ENCODE measurements around the gene TEX2. TPM values are rescaled to one million over a fixed set of nuclear protein-coding genes. Genes with fewer than 3 reads are reported as not detected.
A peak's percentile ranks its signal among the peaks of the same experiment; 100 is the strongest.
"Not testable (repeated sequence)": the region's sequence is repeated elsewhere in the genome, so short reads cannot be mapped to it uniquely, and the experiment has no call there.

The TEX2 gene
- total RNA-seq, 1 experiment from 2014 or later: 8.5 TPM

GRCh38 chr17:64196601-64197000 is 66.5 kb downstream of the TEX2 start:
- DNase-seq (ENCODE audit: low read depth): no peak
- in situ Hi-C loops (cut with HindIII; ENCODE audit: low pct_unique_long_range_greater_than_20kb, low sequenced_read_pairs): no loop called here

DNA sequence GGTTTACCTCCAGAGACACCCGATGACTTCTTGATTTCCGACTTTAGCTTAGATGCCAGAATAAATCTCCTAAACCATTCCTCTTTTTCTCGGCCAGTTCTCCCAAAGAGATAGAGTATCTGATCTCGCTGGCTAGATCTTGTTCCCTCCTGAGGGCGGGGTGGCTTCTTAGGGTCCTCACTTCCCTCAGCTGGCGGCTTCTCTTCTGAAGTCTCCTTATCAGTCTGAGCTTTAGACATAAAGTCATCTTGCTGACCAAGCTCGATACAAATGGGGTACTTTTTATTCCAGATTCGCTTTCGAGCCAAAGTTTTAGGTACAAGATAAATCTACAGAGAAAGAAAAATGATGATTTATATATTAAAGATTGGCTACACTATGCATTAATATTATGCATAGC is 69.5 kb downstream of the TEX2 start:
- in situ Hi-C loops (cut with HindIII; ENCODE audit: low pct_unique_long_range_greater_than_20kb, low sequenced_read_pairs): no loop called here
- no peak for DNase-seq (ENCODE audit: low read depth)

DNA sequence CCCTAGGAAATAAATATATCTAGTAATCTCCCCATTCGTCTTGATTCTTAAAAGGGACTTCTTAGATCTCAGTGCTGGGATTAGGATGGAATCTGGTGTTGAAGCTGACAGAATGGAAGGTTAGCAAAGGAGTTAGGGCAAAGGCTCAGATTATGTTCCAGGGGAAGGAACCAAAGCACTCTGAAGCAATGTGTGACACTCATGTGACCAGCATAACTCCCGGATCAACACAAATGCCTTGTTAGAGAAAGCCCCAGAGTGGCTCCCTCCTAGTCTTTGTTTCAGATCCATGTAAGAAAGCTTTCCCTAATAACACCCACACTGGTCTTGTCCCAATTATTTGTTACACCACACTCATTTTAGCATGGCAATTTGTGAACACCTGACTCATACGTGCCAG is 70.5 kb downstream of the TEX2 start:
- no peak for DNase-seq (ENCODE audit: low read depth)
- in situ Hi-C loops (cut with HindIII; ENCODE audit: low pct_unique_long_range_greater_than_20kb, low sequenced_read_pairs): no loop called here

DNA sequence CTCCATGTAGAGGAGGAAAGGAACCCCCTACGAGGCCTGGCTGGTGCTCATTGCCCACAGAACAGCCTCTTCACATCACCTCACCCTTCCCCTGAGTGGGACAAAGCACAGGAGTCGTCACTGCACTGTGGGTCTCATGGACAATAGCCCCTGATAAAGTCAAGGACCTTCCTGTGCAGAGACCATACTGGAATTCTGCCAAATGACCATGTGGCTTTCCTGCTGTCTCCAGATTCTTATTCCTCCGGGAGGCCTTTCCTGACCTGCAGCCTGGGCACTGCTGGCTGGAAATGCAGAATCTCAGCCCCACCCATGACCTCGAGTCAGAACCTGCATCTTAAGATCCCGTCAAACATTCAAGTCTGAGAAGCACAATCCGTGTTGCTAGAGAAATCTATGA is 72.6 kb downstream of the TEX2 start:
- in situ Hi-C loops (cut with HindIII; ENCODE audit: low pct_unique_long_range_greater_than_20kb, low sequenced_read_pairs): no loop called here
- DNase-seq (ENCODE audit: low read depth): no peak

DNA sequence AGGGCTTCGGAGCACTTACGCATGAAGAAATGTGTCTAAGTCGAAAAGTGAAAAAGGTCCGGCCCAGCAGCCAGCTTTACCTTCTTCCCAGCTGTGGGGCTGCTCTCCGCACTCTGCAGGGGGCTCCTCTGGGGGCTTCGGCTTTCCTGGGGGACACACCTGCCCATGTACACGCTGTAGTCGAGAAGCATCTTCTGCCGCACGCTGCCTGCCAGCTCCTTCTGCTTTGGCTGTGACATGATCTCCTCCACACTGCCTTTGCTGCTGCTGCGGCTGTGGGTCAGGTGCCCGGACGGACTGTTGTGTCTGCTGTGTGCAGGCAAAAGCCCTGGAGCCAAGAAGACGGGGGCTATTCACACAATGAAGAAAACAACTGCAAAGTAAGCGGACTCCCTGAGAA is 75.0 kb downstream of the TEX2 start:
- no peak for DNase-seq (ENCODE audit: low read depth)
- in situ Hi-C loops (cut with HindIII; ENCODE audit: low pct_unique_long_range_greater_than_20kb, low sequenced_read_pairs): no loop called here

GRCh38 chr17:64187093-64187895 is 75.8 kb downstream of the TEX2 start:
- DNase-seq (ENCODE audit: low read depth): no peak
- in situ Hi-C loops (cut with HindIII; ENCODE audit: low pct_unique_long_range_greater_than_20kb, low sequenced_read_pairs): no loop called here

- DNase-seq (ENCODE audit: low read depth): no peak
- in situ Hi-C loops (cut with HindIII; ENCODE audit: low pct_unique_long_range_greater_than_20kb, low sequenced_read_pairs): no loop called here
Measured at GRCh38 chr17:64186171-64187092, 76.6 kb downstream of the TEX2 start.

DNA sequence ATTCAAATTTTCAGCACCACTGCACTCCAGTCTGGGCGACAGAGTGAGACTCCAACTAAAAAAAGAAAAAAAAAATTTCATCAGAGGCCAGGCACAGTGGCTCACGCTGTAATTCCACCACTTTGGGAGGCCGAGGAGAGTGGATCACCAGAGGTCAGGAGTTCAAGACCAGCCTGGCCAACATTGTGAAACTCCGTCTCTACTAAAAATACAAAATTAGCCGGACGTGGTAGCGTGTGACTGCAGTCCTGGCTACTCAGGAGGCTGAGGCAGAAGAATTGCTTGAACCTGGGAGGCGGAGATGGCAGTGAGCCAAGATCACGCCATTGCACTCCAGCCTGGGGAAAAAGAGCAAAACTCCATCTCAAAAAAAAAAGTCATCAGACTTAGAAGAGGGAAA is 77.5 kb downstream of the TEX2 start:
- in situ Hi-C loops (cut with HindIII; ENCODE audit: low pct_unique_long_range_greater_than_20kb, low sequenced_read_pairs); DNase-seq (ENCODE audit: low read depth): not testable (repeated sequence)

- DNase-seq (ENCODE audit: low read depth): no peak
- in situ Hi-C loops (cut with HindIII; ENCODE audit: low pct_unique_long_range_greater_than_20kb, low sequenced_read_pairs): no loop called here
Measured at GRCh38 chr17:64185101-64185500, 78.0 kb downstream of the TEX2 start.

GRCh38 chr17:64183815-64184214 is 79.2 kb downstream of the TEX2 start:
- in situ Hi-C loops (cut with HindIII; ENCODE audit: low pct_unique_long_range_greater_than_20kb, low sequenced_read_pairs): no loop called here
- peak; percentile 36 for DNase-seq (ENCODE audit: low read depth)

GRCh38 chr17:64182325-64183012 is 80.6 kb downstream of the TEX2 start:
- in situ Hi-C loops (cut with HindIII; ENCODE audit: low pct_unique_long_range_greater_than_20kb, low sequenced_read_pairs): no loop called here
- DNase-seq (ENCODE audit: low read depth): no peak

GRCh38 chr17:64180089-64181073 is 82.7 kb downstream of the TEX2 start:
- in situ Hi-C loops (cut with HindIII; ENCODE audit: low pct_unique_long_range_greater_than_20kb, low sequenced_read_pairs): no loop called here
- DNase-seq (ENCODE audit: low read depth): no peak

DNA sequence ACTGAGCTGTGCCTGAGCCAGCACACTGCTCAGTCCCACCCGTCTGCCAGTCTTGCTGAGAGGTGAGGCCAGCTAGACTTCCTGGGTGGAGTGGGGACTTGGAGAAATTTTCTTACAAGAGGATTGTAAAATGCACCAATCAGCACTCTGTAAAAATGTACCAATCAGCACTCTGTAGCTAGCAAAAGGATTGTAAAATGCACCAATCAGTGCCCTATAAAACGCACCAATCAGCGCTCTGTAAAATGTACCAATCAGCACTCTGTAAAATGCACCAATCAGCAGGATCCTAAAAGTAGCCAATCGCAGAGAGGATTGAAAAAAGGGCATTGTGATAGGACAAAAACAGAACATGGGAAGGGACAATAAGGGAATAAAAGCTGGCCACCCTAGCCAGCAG is 84.0 kb downstream of the TEX2 start:
- DNase-seq (ENCODE audit: low read depth); in situ Hi-C loops (cut with HindIII; ENCODE audit: low pct_unique_long_range_greater_than_20kb, low sequenced_read_pairs): not testable (repeated sequence)

DNA sequence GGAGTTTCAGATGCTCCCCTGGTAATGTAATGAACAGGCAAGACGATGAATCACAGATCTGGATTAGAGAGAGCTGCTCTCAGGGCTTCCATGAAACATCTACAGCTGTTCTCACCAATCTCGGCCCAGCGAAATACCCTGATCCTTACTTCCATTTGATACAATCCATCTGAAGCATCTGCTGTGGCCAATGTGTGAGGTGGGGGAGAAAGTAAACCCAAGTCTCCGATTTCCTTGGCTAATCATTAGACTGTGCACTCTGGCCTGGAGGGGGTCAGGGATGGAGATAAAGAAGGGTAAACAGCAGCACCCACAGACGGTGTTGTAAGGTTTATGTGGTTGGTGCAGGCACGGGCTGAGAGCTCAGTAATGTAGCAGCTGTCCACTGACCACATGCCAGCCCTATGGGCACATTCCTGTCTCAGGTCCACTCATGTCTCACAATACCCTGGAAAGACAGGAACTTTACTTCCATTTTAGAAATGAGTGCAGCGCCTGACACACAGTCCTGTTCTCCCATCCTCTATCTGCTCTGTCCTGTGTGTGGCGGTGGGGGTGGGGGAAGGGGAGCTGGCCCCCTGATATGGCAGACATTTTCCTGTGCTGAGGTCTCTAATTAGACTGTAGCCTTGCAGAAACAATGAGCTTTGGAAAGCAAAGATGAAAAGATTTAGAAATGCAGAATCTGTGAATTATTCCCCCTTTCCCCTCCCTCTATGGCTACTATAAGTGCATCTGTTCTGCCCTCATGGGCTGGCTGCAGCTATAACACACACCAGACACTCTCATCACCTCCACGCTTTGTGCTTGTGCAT is 84.8 kb downstream of the TEX2 start:
- DNase-seq (ENCODE audit: low read depth): no peak
- in situ Hi-C loops (cut with HindIII; ENCODE audit: low pct_unique_long_range_greater_than_20kb, low sequenced_read_pairs): no loop called here

- no peak for DNase-seq (ENCODE audit: low read depth)
- in situ Hi-C loops (cut with HindIII; ENCODE audit: low pct_unique_long_range_greater_than_20kb, low sequenced_read_pairs): no loop called here
Measured at GRCh38 chr17:64177311-64178010, 85.6 kb downstream of the TEX2 start.

GRCh38 chr17:64176556-64176955 is 86.5 kb downstream of the TEX2 start:
- DNase-seq (ENCODE audit: low read depth): no peak

More at GRCh38 chr17:64176556-64176955, 86.5 kb downstream of the TEX2 start:
- in situ Hi-C loops (cut with HindIII; ENCODE audit: low pct_unique_long_range_greater_than_20kb, low sequenced_read_pairs): no loop called here
